ENCODE results near the gene GOLT1A. TPM values are rescaled to one million over a fixed set of nuclear protein-coding genes. Genes with fewer than 3 reads are reported as not detected.
A peak's percentile ranks its signal among the peaks of the same experiment; 100 is the strongest.

GOLT1A gene
- total and polyA plus RNA-seq, 10 of the 15 experiments (the other 5 are each of a cell fraction or from before 2014, with no cell fraction given) = 0.09 to 0.46 TPM; not detected in 8

DNA sequence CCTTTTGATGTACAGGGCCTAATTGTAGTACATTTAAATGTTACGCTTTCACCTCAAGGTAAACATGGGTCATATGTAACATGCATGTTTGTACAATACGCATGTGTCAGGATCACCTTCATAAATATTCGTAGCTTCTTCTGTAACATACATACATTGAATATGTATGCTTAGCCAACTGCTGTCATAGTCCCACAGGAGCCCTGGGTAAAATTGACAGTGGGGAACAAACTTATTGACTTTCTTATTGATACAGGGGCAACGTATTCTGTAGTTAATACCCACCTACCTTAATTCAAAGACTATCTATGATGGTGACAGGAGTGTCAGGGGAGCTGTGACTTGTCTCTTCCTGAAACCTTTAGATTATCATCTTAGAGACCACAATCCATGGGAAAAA is 43.9 kb downstream of the GOLT1A start:
- Histone ChIP-seq H3K4me3 (no peak overlapping the region), H3K27ac (ENCODE audit: control insufficient read depth, insufficient read depth) (no peak overlapping the region), H3K27me3 (replicated peaks in 1 of 2; ENCODE audit: control insufficient read depth in 2 of 2, insufficient read depth in 2 of 2, low read length in 1 of 2) (no peaks in the 10 kb centered on the region), H2AFZ (ENCODE audit: control insufficient read depth, low read depth, low read length) (no peak overlapping the region), H3K36me3 (ENCODE audit: control insufficient read depth in 2 of 2, insufficient read depth in 2 of 2, low read length in 1 of 2) (no peaks in the 10 kb centered on the region), H3K9me3 (replicated peaks; ENCODE audit: control insufficient read depth, insufficient read depth, low read length) (peaks cover 8% of the 10 kb centered on the region; the same call in 2 of the 3 replicates), H4K20me1 (ENCODE audit: control insufficient read depth, insufficient read depth) (no peaks in the 10 kb centered on the region), H3K4me1 (ENCODE audit: control insufficient read depth, insufficient read depth, low read length) (no peaks in the 10 kb centered on the region), H3K79me2 (ENCODE audit: control insufficient read depth, insufficient read depth, low read length) (no peaks in the 10 kb centered on the region), H3K4me2 (ENCODE audit: control insufficient read depth, insufficient read depth) (no peak overlapping the region), H3K9ac (ENCODE audit: control insufficient read depth, insufficient read depth, low read length) (no peak overlapping the region)
- WGBS (ENCODE audit: insufficient coverage, insufficient replicate concordance, low lambda C conversion rate, missing lambda C conversion rate) = 34% methylated on average over 4 of the region's 4 CpGs
- no TSS peak for BruUV-seq (replicated peaks)
- DNase-seq (ENCODE audit: low read depth, low spot score) (no peak), FAIRE-seq (no peak), ATAC-seq (no peak)
- ChIA-PET POLR2A (interaction anchor here (1.6 kb wide), 1 partner anchor 9 kb away, joined by 3 read pairs; no protein-coding TSS in a partner anchor), RAD21 (ENCODE audit: unreplicated experiment) (no interaction called here), CTCF (interaction anchor here (0.8 to 1.6 kb wide), 2 partner anchors 41 to 194 kb away, joined by 3 to 8 read pairs; no protein-coding TSS in a partner anchor), SMC1A (ENCODE audit: uncharacterized antibody, unreplicated experiment) (interaction anchor here (1.1 to 9.1 kb wide), 2 partner anchors 193 to 229 kb away, joined by 3 to 97 read pairs; partner anchors contain the start of gene PLEKHA6)
- TF ChIP-seq RCOR1 (conservative IDR thresholded peaks at IDR 0.05; ENCODE audit: low read depth, low read length) (no peak), CBX5 (IDR thresholded peaks at IDR 0.05; ENCODE audit: low read depth) (peak; percentile 31; the same call in 1 of the 2 replicates), PAX5 (IDR thresholded peaks at IDR 0.05; ENCODE audit: borderline replicate concordance, low read depth, low read length) (no peak)
- in situ Hi-C loops (cut with MboI) = loop anchor here (5.0 to 10.0 kb wide), 3 partner anchors 37 to 335 kb away; no protein-coding TSS in a partner anchor
- intact Hi-C loops (cut with micrococcal nuclease; ENCODE audit: unreplicated experiment) = loop anchor here (10.0 kb wide), 2 partner anchors 225 to 335 kb away; no protein-coding TSS in a partner anchor

DNA sequence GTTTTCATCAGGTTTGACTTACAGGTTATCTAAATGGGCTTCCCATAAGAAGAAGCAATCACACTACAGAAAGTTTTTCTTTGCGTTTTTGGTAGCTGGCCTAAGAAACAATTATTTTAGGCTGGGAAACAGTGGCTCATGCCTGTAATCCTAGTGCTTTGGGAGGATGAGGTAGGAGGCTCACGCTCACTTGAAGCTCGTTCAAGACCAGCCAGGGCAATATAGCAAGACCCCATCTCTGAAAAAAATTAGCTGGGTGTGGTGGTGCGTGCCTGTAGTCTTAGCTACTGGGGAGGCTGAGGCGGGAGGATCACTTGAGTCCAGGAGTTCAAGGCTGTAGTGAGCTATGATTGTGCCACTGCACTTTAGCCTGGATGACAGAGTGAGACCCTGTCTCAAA is 46.1 kb downstream of the GOLT1A start:
- H3K4me1 ChIP-seq (ENCODE audit: control insufficient read depth, insufficient read depth, low read length) = no peaks in the 10 kb centered on the region
- WGBS (ENCODE audit: insufficient coverage, insufficient replicate concordance, low lambda C conversion rate, missing lambda C conversion rate) = 16% methylated on average over 5 of the region's 5 CpGs
- no peaks in the 10 kb centered on the region for H3K36me3 ChIP-seq (ENCODE audit: control insufficient read depth in 2 of 2, insufficient read depth in 2 of 2, low read length in 1 of 2)
- H3K4me3 ChIP-seq = no peak overlapping the region
- H4K20me1 ChIP-seq (ENCODE audit: control insufficient read depth, insufficient read depth) = no peaks in the 10 kb centered on the region
- no TSS peak for BruUV-seq (replicated peaks)
- H3K9me3 ChIP-seq (replicated peaks; ENCODE audit: control insufficient read depth, insufficient read depth, low read length) = peaks cover 8% of the 10 kb centered on the region; the same call in 2 of the 3 replicates
- ChIA-PET CTCF (interaction anchor here (1.3 to 9.3 kb wide), 9 partner anchors 8 to 336 kb away, joined by 3 to 195 read pairs (median 5); partner anchors contain the start of gene PLEKHA6), SMC1A (ENCODE audit: uncharacterized antibody, unreplicated experiment) (interaction anchor here (0.6 to 9.1 kb wide), 7 partner anchors 38 to 213 kb away, joined by 3 to 97 read pairs (median 3); partner anchors contain the start of gene PLEKHA6), POLR2A (no interaction called here), RAD21 (ENCODE audit: unreplicated experiment) (interaction anchor here (2.5 kb wide), 1 partner anchor 194 kb away, joined by 12 read pairs; no protein-coding TSS in a partner anchor)
- no peak for DNase-seq (ENCODE audit: low read depth, low spot score)
- no peak for FAIRE-seq
- no peaks in the 10 kb centered on the region for H3K27me3 ChIP-seq (replicated peaks in 1 of 2; ENCODE audit: control insufficient read depth in 2 of 2, insufficient read depth in 2 of 2, low read length in 1 of 2)
- no peak overlapping the region for H3K27ac ChIP-seq (ENCODE audit: control insufficient read depth, insufficient read depth)
- no peaks in the 10 kb centered on the region for H3K79me2 ChIP-seq (ENCODE audit: control insufficient read depth, insufficient read depth, low read length)
- intact Hi-C loops (cut with micrococcal nuclease; ENCODE audit: unreplicated experiment) = loop anchor here (10.0 kb wide), 2 partner anchors 227 to 337 kb away; no protein-coding TSS in a partner anchor
- no peak for ATAC-seq
- H3K9ac ChIP-seq (ENCODE audit: control insufficient read depth, insufficient read depth, low read length) = no peak overlapping the region
- H3K4me2 ChIP-seq (ENCODE audit: control insufficient read depth, insufficient read depth) = no peak overlapping the region
- H2AFZ ChIP-seq (ENCODE audit: control insufficient read depth, low read depth, low read length) = no peak overlapping the region
- in situ Hi-C loops (cut with MboI) = loop anchor here (5.0 to 10.0 kb wide), 3 partner anchors 40 to 337 kb away; no protein-coding TSS in a partner anchor
- TF ChIP-seq SPI1 (IDR thresholded peaks at IDR 0.05; ENCODE audit: borderline replicate concordance, insufficient read depth, low read depth, low read length) = no peak
- no peak for TF ChIP-seq ZNF384 (IDR thresholded peaks at IDR 0.05; ENCODE audit: borderline replicate concordance, low read depth, low read length)
- TF ChIP-seq, protein P1, sequence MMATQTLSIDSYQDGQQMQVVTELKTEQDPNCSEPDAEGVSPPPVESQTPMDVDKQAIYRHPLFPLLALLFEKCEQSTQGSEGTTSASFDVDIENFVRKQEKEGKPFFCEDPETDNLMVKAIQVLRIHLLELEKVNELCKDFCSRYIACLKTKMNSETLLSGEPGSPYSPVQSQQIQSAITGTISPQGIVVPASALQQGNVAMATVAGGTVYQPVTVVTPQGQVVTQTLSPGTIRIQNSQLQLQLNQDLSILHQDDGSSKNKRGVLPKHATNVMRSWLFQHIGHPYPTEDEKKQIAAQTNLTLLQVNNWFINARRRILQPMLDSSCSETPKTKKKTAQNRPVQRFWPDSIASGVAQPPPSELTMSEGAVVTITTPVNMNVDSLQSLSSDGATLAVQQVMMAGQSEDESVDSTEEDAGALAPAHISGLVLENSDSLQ (IDR thresholded peaks at IDR 0.05) = no peak
- no peak for TF ChIP-seq RAD21 (IDR thresholded peaks at IDR 0.05; ENCODE audit: insufficient read depth, low read depth, low read length)
- TF ChIP-seq, protein P2, sequence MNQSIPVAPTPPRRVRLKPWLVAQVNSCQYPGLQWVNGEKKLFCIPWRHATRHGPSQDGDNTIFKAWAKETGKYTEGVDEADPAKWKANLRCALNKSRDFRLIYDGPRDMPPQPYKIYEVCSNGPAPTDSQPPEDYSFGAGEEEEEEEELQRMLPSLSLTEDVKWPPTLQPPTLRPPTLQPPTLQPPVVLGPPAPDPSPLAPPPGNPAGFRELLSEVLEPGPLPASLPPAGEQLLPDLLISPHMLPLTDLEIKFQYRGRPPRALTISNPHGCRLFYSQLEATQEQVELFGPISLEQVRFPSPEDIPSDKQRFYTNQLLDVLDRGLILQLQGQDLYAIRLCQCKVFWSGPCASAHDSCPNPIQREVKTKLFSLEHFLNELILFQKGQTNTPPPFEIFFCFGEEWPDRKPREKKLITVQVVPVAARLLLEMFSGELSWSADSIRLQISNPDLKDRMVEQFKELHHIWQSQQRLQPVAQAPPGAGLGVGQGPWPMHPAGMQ (IDR thresholded peaks at IDR 0.05; ENCODE audit: borderline replicate concordance) = no peak
- TF ChIP-seq CHD1 (IDR thresholded peaks at IDR 0.05; ENCODE audit: low read depth, low read length) = no peak
- no peak for TF ChIP-seq KDM1A (IDR thresholded peaks at IDR 0.05; ENCODE audit: borderline replicate concordance)
- TF ChIP-seq TCF7 (IDR thresholded peaks at IDR 0.05; ENCODE audit: borderline replicate concordance) = no peak
- no peak for TF ChIP-seq YBX1 (IDR thresholded peaks at IDR 0.05)
- TF ChIP-seq HDAC2 (IDR thresholded peaks at IDR 0.05) = no peak
- no peak for TF ChIP-seq STAT3 (IDR thresholded peaks at IDR 0.05; ENCODE audit: low read depth, low read length)
